CD14-positive monocyte (primary cell): Measurements from ENCODE around the gene ALDH1L2. TPM values are rescaled to one million over a fixed set of nuclear protein-coding genes. Genes with fewer than 3 reads are reported as not detected.

ENCODE experiments used
- DNase-seq, 3 donors: peaks; one replicate each; pipeline ENCODE4 v3.0.0-alpha.2; 2011 to 2022
- H2AFZ ChIP-seq: 2 replicates; pipeline ENCODE4 v1.6.0; 2012; ENCODE audit warnings: mild to moderate bottlenecking, low read depth, low read length, inconsistent platforms; ENCODE audit not compliant: insufficient read depth, poor library complexity, severe bottlenecking
- H3K27ac ChIP-seq, 2 donors: 1 replicate in 1 of 2; 2 replicates in 1 of 2; pipeline ENCODE4 v1.5.1; 2012 to 2013; ENCODE audit warnings: low read length in 2 of 2, control low read depth in 1 of 2, inconsistent platforms in 1 of 2, low read depth in 1 of 2, mild to moderate bottlenecking in 1 of 2
- H3K27me3 ChIP-seq, 2 donors: one replicate each; pipeline versions ENCODE4 v1.6.0 to v1.6.1; 2011 to 2013; ENCODE audit warnings: low read length in 2 of 2; ENCODE audit not compliant: control insufficient read depth in 2 of 2, insufficient read depth in 2 of 2
- H3K36me3 ChIP-seq, 2 donors: replicated peaks in 1 of 2; 1 replicate in 1 of 2; 2 replicates in 1 of 2; pipeline versions ENCODE4 v1.5.1 to v1.6.1; 2012 to 2013; ENCODE audit warnings: low read length in 2 of 2, control low read depth in 1 of 2, inconsistent platforms in 1 of 2, mild to moderate bottlenecking in 1 of 2; ENCODE audit not compliant: insufficient read depth in 2 of 2, control insufficient read depth in 1 of 2
- H3K4me1 ChIP-seq, 2 donors: 1 replicate in 1 of 2; 2 replicates in 1 of 2; pipeline versions ENCODE4 v1.5.1 to v1.6.1; 2012 to 2013; ENCODE audit warnings: low read length in 2 of 2, control low read depth in 1 of 2, inconsistent platforms in 1 of 2, mild to moderate bottlenecking in 1 of 2, moderate library complexity in 1 of 2; ENCODE audit not compliant: insufficient read depth in 2 of 2, control insufficient read depth in 1 of 2
- H3K4me2 ChIP-seq: replicated peaks from 2 replicates; pipeline ENCODE3; 2012; ENCODE audit warnings: low read length, moderate library complexity, mild to moderate bottlenecking; ENCODE audit not compliant: poor library complexity, severe bottlenecking; ENCODE audit errors: extremely low read depth
- H3K4me3 ChIP-seq, 3 experiments: fragments of 200-600 bp in 1 of 3; sonication (generic) in 1 of 3; replicated peaks in 1 of 3; 1 replicate in 2 of 3; 2 replicates in 1 of 3; pipeline ENCODE4 v1.5.1; 2011 to 2013; ENCODE audit warnings: low read length in 3 of 3, mild to moderate bottlenecking in 3 of 3, control low read depth in 2 of 3, low read depth in 2 of 3, inconsistent platforms in 1 of 3, moderate library complexity in 1 of 3
- H3K79me2 ChIP-seq: 2 replicates; pipeline ENCODE4 v1.6.0; 2012; ENCODE audit warnings: mild to moderate bottlenecking, control low read depth, inconsistent platforms, low read length, moderate library complexity; ENCODE audit not compliant: insufficient read depth
- H3K9ac ChIP-seq: 2 replicates; pipeline ENCODE4 v1.6.0; 2017; ENCODE audit warnings: low read length, mild to moderate bottlenecking; ENCODE audit not compliant: insufficient read depth, poor library complexity, severe bottlenecking
- H3K9me3 ChIP-seq, 2 donors: replicated peaks in 1 of 2; 1 replicate in 1 of 2; 2 replicates in 1 of 2; pipeline versions ENCODE4 v1.5.1 to v1.6.1; 2012 to 2013; ENCODE audit warnings: low read length in 2 of 2, control low read depth in 1 of 2; ENCODE audit not compliant: control insufficient read depth in 1 of 2, insufficient read depth in 1 of 2
- H4K20me1 ChIP-seq: 2 replicates; pipeline ENCODE4 v1.6.0; 2012; ENCODE audit warnings: mild to moderate bottlenecking, low read length, control low read depth, moderate library complexity; ENCODE audit not compliant: insufficient read depth
- H3K27ac Mint-ChIP-seq, 7 donors: one replicate each; pipeline ENCODE4 v1.8.0; 2020; ENCODE audit warnings: mild to moderate bottlenecking in 7 of 7, mixed read lengths in 7 of 7, moderate library complexity in 6 of 7, inconsistent platforms in 2 of 7
- H3K27me3 Mint-ChIP-seq, 3 donors: one replicate each; pipeline ENCODE4 v1.8.0; 2021 to 2022; ENCODE audit warnings: low read depth in 3 of 3, mild to moderate bottlenecking in 3 of 3, mixed read lengths in 3 of 3, moderate library complexity in 3 of 3, inconsistent platforms in 1 of 3
- H3K36me3 Mint-ChIP-seq, 2 donors: one replicate each; pipeline ENCODE4 v1.8.0; 2020; ENCODE audit warnings: mixed read lengths in 2 of 2, inconsistent platforms in 1 of 2, mild to moderate bottlenecking in 1 of 2
- H3K4me1 Mint-ChIP-seq: one replicate; pipeline ENCODE4 v1.8.0; 2020; ENCODE audit warnings: mild to moderate bottlenecking, mixed read lengths
- H3K4me3 Mint-ChIP-seq, 2 donors: one replicate each; pipeline ENCODE4 v1.8.0; 2020; ENCODE audit warnings: mild to moderate bottlenecking in 2 of 2, mixed read lengths in 2 of 2, moderate library complexity in 1 of 2
- H3K9me3 Mint-ChIP-seq, 7 donors: one replicate each; pipeline ENCODE4 v1.8.0; 2020 to 2022; ENCODE audit warnings: mixed read lengths in 7 of 7, mild to moderate bottlenecking in 6 of 7, moderate library complexity in 6 of 7, inconsistent platforms in 2 of 7
- WGBS: methylation state at CpG from one replicate; pipeline ENCODE4 v1.1.5; 2013; ENCODE audit warnings: missing lambda C conversion rate; ENCODE audit not compliant: insufficient coverage; 5-methylcytosine and 5-hydroxymethylcytosine counted together
- intact Hi-C, 2 donors: fragments of 100-400 bp; cut with micrococcal nuclease; formaldehyde crosslinking; loops; one replicate each; pipeline versions ENCODE4 v1.15.0 to v1.15.1; 2023
- polyA plus RNA-seq, 3 donors: library from polyadenylated mRNA; depleted of rRNA in 1 of 3; unstranded in 2 of 3; stranded (reverse) in 1 of 3; fragments of 300-500 nt in 2 of 3; fragments of >200 nt in 1 of 3; fragmentation: Illumina TruSeq in 2 of 3; gene quantifications; 1 replicate in 2 of 3; 2 replicates in 1 of 3; pipeline ENCODE4 v1.2.3, GENCODE V29; 2012 to 2021
- TF ChIP-seq, protein P1 (sequence below): fragments of 200-600 bp; IDR thresholded peaks from one replicate; pipeline ENCODE4 v1.8.0; 2022; ENCODE audit warnings: antibody characterized with exemption, mild to moderate bottlenecking

The ALDH1L2 gene
- polyA plus RNA-seq, 3 donors: 0.03 to 0.20 TPM; not detected in 1

- H3K36me3 Mint-ChIP-seq: peaks cover 0 to 1% of the 10 kb centered on the region in 2 donors
- Histone ChIP-seq H3K4me1 (no peaks in the 10 kb centered on the region), H4K20me1 (no peaks in the 10 kb centered on the region), H3K79me2 (no peaks in the 10 kb centered on the region), H3K27me3 (peaks cover 3 to 15% of the 10 kb centered on the region in 2 donors), H3K9ac (no peak overlapping the region), H2AFZ (no peak overlapping the region), H3K4me3 (no peak overlapping the region), H3K27ac (no peak overlapping the region), H3K36me3 (no peaks in the 10 kb centered on the region), H3K4me2 (no peak overlapping the region), H3K9me3 (peaks cover 18 to 24% of the 10 kb centered on the region in 2 donors)
- H3K27ac Mint-ChIP-seq: no peak overlapping the region
- H3K4me3 Mint-ChIP-seq: no peak overlapping the region
- WGBS: 78% methylated on average over 9 of the region's 13 CpGs
- intact Hi-C loops: no loop called here
- H3K27me3 Mint-ChIP-seq: peaks cover 7 to 15% (median 8%) of the 10 kb centered on the region in 3 donors
- TF ChIP-seq, protein P1, sequence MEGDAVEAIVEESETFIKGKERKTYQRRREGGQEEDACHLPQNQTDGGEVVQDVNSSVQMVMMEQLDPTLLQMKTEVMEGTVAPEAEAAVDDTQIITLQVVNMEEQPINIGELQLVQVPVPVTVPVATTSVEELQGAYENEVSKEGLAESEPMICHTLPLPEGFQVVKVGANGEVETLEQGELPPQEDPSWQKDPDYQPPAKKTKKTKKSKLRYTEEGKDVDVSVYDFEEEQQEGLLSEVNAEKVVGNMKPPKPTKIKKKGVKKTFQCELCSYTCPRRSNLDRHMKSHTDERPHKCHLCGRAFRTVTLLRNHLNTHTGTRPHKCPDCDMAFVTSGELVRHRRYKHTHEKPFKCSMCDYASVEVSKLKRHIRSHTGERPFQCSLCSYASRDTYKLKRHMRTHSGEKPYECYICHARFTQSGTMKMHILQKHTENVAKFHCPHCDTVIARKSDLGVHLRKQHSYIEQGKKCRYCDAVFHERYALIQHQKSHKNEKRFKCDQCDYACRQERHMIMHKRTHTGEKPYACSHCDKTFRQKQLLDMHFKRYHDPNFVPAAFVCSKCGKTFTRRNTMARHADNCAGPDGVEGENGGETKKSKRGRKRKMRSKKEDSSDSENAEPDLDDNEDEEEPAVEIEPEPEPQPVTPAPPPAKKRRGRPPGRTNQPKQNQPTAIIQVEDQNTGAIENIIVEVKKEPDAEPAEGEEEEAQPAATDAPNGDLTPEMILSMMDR: no peak
- peaks cover 16 to 34% (median 26%) of the 10 kb centered on the region in 7 donors for H3K9me3 Mint-ChIP-seq
- no peak for DNase-seq
- H3K4me1 Mint-ChIP-seq: no peaks in the 10 kb centered on the region
Measured at GRCh38 chr12:105092336-105092735, 8.1 kb upstream of the ALDH1L2 start.

DNA sequence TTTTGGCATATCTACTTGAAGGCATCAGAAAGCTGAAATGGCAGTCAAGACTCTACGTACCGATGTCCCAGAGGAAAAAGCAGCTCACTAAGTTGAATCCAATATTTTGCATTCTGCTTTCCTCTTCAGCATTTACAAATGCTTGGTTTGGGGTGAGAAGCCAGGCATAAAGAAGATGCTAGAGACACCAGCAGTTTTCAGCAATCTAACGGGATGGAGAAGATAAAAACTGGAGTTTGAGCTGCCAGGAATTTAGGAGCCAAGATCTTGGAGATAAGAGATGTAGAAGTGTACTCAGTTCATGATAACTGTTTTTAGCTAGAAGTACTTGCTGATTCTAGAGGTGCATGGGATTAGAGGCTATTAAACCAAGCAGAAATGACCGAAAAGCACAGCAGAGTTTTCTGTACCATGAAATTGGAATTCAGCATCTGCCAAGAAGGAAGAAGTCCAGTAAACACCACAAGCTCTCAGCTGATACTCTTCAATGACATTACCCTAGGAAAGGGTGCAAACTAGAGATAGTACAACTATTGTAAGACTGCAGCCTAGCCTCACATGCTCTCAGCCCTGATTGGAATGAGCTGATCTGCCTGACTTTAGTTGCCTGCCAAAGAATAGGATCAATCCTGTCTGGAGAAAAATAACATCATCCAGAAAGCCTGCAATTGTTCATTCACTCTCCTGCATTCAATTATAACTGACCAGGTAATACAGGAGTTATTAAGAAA is 7.4 kb upstream of the ALDH1L2 start:
- no peak overlapping the region for H2AFZ ChIP-seq
- H3K36me3 ChIP-seq: no peaks in the 10 kb centered on the region
- no peak overlapping the region for H3K4me3 Mint-ChIP-seq
- no peaks in the 10 kb centered on the region for H4K20me1 ChIP-seq
- no peak overlapping the region for H3K27ac Mint-ChIP-seq
- no peaks in the 10 kb centered on the region for H3K79me2 ChIP-seq
- peaks cover 0 to 1% of the 10 kb centered on the region in 2 donors for H3K36me3 Mint-ChIP-seq
- H3K4me3 ChIP-seq: no peak overlapping the region
- H3K27me3 ChIP-seq: peaks cover 3 to 15% of the 10 kb centered on the region in 2 donors
- no peak overlapping the region for H3K4me2 ChIP-seq
- H3K9ac ChIP-seq: no peak overlapping the region
- no peak overlapping the region for H3K27ac ChIP-seq
- no peak for DNase-seq
- 88% methylated on average over 1 of the region's 4 CpGs for WGBS
- H3K4me1 ChIP-seq: no peaks in the 10 kb centered on the region
- H3K9me3 ChIP-seq: peaks cover 15 to 20% of the 10 kb centered on the region in 2 donors
- H3K27me3 Mint-ChIP-seq: peaks cover 7 to 15% (median 8%) of the 10 kb centered on the region in 3 donors
- no peaks in the 10 kb centered on the region for H3K4me1 Mint-ChIP-seq
- intact Hi-C loops: no loop called here
- peaks cover 16 to 34% (median 26%) of the 10 kb centered on the region in 7 donors for H3K9me3 Mint-ChIP-seq
- TF ChIP-seq, protein P1: no peak
